ENCODE results near the gene ARFGAP1. TPM values are rescaled to one million over a fixed set of nuclear protein-coding genes. Genes with fewer than 3 reads are reported as not detected.

Gene ARFGAP1
- total RNA-seq, 4 donors from 2014 or later, result 16.1 to 46.2 (median 22.7) TPM

DNA sequence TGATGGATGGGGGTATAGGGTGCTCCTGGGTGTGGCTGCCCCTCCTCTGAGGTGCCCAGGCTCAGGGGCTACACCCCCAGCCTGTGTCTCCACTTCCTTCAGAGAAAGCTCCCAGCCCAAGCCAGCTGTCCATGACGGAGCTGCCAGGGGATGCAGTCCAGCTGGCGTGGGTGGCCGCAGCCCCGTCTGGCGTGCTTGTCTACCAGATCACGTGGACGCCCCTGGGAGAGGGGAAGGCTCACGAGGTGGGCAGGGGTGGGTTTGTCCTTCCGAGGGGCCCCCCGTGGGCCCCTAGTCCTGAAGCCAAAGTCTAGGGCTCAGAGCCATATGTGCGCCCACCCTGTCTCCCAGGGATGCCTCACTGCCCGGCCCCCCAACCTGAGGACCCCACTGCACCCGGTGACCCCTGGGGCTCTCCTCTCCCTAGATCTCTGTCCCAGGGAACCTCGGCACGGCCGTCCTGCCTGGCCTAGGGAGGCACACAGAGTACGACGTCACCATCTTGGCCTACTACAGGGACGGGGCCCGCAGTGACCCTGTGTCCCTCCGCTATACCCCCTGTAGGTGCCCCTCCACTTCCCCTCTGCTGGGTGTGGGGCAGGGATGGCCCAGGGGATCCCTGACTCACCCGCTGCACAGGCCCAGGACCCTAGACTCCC, 40.2 kb downstream of the ARFGAP1 start:
- TF ChIP-seq CTCF (IDR thresholded peaks at IDR 0.05; ENCODE audit: low read depth), result no peak

- no peak for TF ChIP-seq CTCF (IDR thresholded peaks at IDR 0.05; ENCODE audit: low read depth)
These were observed 40.9 kb downstream of the ARFGAP1 start for GRCh38 chr20:63313349-63314014.

- TF ChIP-seq CTCF (IDR thresholded peaks at IDR 0.05; ENCODE audit: low read depth), result no peak
These were observed 41.4 kb downstream of the ARFGAP1 start for GRCh38 chr20:63314015-63314471.

DNA sequence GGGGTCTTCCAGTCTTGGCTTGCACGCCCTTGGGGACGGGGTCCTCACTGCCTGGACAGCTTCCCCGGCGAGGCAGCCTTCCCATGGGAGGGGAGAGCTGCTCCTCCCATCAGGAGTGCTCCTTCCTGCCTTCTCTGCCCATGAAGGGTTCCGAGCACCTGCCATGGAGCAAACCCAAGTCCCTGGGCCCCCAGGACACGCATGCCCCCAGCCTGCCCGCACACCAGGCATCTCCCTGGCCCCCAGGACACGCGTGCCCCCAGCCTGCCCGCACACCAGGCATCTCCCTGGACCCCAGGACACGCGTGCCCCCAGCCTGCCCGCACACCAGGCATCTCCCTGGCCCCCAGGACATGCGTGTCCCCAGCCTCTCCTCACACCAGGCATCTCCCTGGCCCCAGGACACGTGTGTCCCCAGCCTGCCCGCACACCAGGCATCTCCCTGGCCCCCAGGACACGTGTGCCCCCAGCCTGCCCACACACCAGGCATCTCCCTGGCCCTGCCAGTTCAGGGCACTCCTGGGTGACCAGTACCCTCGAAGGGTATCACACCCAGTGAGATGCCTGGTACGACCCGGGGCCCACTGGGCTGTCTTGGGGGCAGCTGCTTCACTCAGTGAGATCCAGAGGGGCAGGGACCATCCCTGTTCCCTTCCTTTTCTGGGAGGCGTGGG, 42.1 kb downstream of the ARFGAP1 start:
- no peak for TF ChIP-seq CTCF (IDR thresholded peaks at IDR 0.05; ENCODE audit: low read depth)

DNA sequence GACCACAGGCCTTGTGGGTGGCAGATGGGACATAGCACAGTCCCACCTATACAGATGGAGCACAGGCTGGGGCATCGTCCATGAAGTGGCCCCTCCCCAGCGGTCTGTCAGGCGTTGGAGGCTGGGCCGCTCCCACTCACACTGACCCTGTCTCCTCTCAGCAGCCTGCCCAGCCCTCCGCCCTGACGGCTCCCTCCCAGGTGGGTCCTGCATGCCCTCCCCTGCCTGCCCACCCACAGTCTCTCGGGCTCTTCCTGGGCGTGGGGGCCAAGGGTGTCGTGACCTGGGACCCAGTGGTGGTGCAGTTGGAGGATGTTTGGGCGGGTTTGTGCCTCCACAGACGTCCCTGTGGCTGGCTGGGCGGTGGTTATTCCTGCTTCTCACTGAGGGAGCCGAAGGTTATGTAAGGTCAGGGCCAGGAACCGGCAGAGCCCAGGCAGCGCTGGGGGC, 42.7 kb downstream of the ARFGAP1 start:
- TF ChIP-seq CTCF (IDR thresholded peaks at IDR 0.05; ENCODE audit: low read depth), result no peak

DNA sequence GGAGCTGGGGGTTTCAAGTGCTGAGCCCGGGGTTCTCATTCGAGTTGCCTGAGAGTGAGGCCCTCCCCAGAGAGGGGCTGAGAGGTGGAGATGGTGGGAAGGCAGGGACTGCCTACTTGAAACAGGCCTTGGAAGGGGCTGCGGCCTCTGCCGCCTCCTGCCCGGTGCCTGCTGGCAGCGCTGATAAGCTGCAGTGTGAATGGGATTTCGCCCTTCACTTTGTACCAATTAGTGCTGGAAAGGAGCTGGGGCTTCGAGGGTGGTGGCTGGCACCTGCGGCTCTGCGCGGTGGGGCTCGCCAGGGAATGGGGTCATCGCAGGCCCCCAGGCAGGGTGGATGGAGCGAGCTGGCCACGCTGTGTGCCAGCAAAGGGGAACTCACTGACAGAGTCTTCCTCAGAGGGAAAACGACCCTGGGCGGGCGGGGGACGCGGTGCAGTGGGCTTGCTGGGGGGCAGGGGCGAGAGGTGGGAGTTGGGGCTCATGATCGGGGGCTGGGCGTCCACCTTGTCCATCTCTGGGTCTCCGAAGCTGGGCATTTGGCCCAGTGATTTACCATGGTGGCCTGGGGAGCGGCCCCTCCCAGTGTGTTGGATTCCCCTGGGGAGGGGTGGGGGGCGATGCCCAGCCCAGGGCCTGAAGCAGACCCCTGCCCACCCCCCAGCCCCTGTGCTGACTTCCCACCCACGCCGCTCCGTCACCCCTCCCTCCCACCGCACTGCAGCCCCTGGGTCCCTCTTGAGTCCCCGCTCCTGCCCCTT, 43.3 kb downstream of the ARFGAP1 start:
- TF ChIP-seq CTCF (IDR thresholded peaks at IDR 0.05; ENCODE audit: low read depth), result no peak

All from subcutaneous adipose tissue (tissue), 4 donors.